G401.6 (cell line): ENCODE measurements around the gene GRID1.
"Not testable (repeated sequence)": the region's sequence is repeated elsewhere in the genome, so short reads cannot be mapped to it uniquely, and the experiment has no call there.

Experiments used
- FAIRE-seq: peaks from 2 replicates; lab custom pipeline; 2012; peaks lifted over from hg19 to GRCh38; lab: Jason Lieb, UNC

GRID1 gene

GRCh38 chr10:86391986-86392722 is 25.6 kb upstream of the GRID1 start:
- FAIRE-seq: no peak

DNA sequence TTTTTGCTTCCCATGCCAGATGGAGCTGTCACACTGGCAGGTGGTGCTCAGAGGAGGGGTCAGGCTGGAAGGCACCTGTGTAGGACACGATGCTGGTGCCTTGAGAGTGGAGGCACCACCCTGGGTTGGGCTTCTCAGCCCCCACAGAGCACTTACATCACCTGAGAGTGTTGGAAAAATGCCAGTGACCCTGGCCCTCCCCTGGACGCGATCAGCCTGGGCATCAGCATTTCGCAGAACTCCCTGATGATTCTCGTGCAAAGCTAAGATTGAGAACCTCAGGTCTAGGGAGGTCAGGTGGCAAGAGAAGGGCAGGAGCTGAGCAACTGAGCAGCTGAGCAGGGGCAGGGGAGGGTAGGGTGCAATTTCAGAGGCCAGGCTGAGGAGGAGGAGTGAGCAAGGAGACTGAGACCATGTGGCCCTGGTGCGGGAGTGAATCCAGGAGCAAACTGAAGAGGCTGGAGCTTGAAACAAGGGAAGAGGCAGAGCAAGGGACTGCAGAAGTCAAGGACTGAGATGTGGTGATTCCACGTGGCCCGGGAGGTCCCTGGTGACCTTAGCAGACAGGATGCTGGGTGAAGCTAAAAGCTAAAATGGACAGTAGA is 24.7 kb upstream of the GRID1 start:
- FAIRE-seq: no peak

- FAIRE-seq: no peak
Observed at GRCh38 chr10:86390337-86391120, 23.9 kb upstream of the GRID1 start.

- FAIRE-seq: no peak
Observed at GRCh38 chr10:86389441-86390193, 23.0 kb upstream of the GRID1 start.

GRCh38 chr10:86389109-86389440 is 22.5 kb upstream of the GRID1 start:
- FAIRE-seq: not testable (repeated sequence)

- no peak for FAIRE-seq
Observed at GRCh38 chr10:86388119-86388704, 21.6 kb upstream of the GRID1 start.

GRCh38 chr10:86387178-86387794 is 20.7 kb upstream of the GRID1 start:
- FAIRE-seq: no peak

DNA sequence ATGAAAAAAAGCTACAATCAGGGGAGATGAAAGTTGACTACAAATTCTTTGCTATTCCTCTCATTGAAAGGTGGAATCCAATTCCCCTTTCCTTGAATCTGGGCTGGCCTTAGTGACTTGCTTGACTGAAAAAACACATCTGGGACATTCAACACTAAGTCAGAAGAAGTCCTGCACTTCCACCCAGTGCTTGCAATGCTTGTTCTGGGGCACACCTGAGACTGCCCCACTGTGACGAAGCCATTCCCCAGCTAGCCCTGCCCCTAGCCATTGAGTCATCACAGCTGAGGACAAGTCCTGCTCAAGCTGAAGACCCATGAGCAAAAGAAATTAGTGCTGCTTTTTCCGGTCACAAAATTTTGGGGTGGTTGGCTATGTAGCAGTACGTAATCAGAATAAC is 19.2 kb upstream of the GRID1 start:
- no peak for FAIRE-seq

DNA sequence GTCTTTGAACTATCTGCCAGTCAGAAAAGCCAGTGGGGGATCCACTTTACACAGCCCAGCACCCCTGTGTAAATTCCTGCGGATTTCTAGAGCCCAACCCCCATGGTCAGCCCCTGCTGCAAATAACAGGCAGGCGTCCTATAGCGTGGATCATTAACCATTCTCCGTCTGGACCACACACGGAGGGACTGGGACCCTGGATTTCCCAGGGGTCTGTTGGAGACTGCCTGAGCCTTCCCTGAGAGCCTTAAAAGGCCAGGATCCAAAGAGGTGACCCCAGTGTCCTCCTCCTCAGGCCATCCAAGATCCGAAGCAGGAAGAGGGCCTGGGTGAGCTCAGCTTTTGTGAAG is 11.2 kb upstream of the GRID1 start:
- FAIRE-seq: no peak

DNA sequence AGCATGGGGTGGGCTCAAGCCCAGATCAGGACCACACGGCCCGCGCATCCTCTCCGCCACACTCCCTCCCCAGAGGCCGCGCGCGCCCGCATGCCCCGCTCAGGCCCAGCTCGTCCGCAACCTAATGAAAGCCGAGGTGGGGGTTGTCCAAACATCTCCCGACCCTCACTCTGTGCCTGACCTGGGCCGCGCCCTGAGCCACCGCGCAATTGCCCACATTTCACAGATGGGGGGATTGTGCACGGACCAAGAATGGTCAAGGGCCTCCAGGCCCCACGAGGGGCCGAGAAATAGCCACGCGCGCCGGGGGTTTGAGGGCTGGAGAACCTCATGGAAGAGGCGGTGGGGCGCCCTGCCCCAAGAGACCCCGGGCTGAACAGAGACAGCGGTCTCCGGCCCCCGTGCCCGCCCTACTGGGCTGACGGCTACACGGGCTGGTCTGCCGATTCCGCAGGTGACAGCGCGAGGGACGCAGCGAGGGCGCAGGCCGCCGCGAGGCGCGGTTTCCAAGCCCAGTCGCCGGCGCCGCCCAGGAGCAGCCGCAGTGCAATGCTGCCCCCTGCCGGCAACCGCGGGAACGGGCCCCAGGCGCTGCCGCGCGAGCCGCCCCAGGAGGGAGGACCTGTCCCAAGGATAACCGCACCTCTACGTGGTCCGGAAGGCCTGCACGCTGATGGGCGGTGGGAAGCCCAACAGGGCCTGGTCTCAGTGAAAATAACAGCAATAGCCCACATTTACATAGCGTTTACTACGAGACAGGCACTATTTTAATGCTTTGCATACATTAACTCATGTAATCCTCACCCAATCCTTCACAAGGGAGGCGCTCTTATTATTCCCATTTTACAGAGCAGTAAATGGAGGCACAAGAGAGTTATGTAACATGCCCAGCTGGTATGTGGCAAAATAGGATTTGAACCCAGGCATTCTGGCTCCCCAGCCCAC is 10.5 kb upstream of the GRID1 start:
- no peak for FAIRE-seq

GRCh38 chr10:86376403-86376802 is 9.8 kb upstream of the GRID1 start:
- no peak for FAIRE-seq

GRCh38 chr10:86375204-86375603 is 8.6 kb upstream of the GRID1 start:
- no peak for FAIRE-seq

GRCh38 chr10:86374664-86375063 is 8.1 kb upstream of the GRID1 start:
- no peak for FAIRE-seq

GRCh38 chr10:86373828-86374227 is 7.2 kb upstream of the GRID1 start:
- FAIRE-seq: no peak

- FAIRE-seq: no peak
Observed at GRCh38 chr10:86373251-86373650, 6.7 kb upstream of the GRID1 start.

- no peak for FAIRE-seq
Observed at GRCh38 chr10:86372784-86373239, 6.2 kb upstream of the GRID1 start.

GRCh38 chr10:86372119-86372783 is 5.7 kb upstream of the GRID1 start:
- no peak for FAIRE-seq

GRCh38 chr10:86371691-86372090 is 5.1 kb upstream of the GRID1 start:
- FAIRE-seq: no peak

GRCh38 chr10:86371116-86371515 is 4.5 kb upstream of the GRID1 start:
- no peak for FAIRE-seq

- no peak for FAIRE-seq
Observed at GRCh38 chr10:86370006-86370585, 3.5 kb upstream of the GRID1 start.
